OCI-LY7 (cell line): ENCODE data around the gene CABLES1. TPM values are rescaled to one million over a fixed set of nuclear protein-coding genes. Genes with fewer than 3 reads are reported as not detected.

Experiments
- BruUV-seq: library from RNA; stranded (reverse); fragments of 400-500 nt; replicated peaks from 2 replicates; lab custom pipeline; 2021; lab: Mats Ljungman, UMichigan
- CTCF ChIA-PET: fragments of 300-600 bp; sonication (Branson Sonifier 250); formaldehyde crosslinking; loops from one replicate; lab custom pipeline; 2022; ENCODE audit warnings: antibody characterized with exemption; ENCODE audit not compliant: unreplicated experiment; lab: Charles Lee
- POLR2A ChIA-PET: fragments of 300-600 bp; sonication (Branson Sonifier 250); formaldehyde crosslinking; loops from one replicate; lab custom pipeline; 2022; ENCODE audit warnings: antibody characterized with exemption; lab: Charles Lee
- DNase-seq: peaks from one replicate; pipeline ENCODE4 v3.0.0-alpha.2; 2015; ENCODE audit warnings: low spot score
- H2AFZ ChIP-seq: fragments of 200-600 bp; sonication (generic), shearing (Covaris generic); 2 replicates; pipeline ENCODE4 v1.6.1; 2014; ENCODE audit warnings: mild to moderate bottlenecking, antibody characterized with exemption, low read length, moderate library complexity
- H3K27ac ChIP-seq: fragments of 200-600 bp; sonication (generic); 2 replicates; pipeline ENCODE4 v1.5.1; 2014; ENCODE audit warnings: mixed run types, low read depth, mild to moderate bottlenecking, moderate library complexity, low read length, inconsistent platforms; ENCODE audit not compliant: poor library complexity, severe bottlenecking
- H3K36me3 ChIP-seq: fragments of 200-600 bp; sonication (generic); 2 replicates; pipeline ENCODE4 v1.6.1; 2014; ENCODE audit warnings: mild to moderate bottlenecking, antibody characterized with exemption, low read length, moderate library complexity, mixed read lengths; ENCODE audit not compliant: insufficient read depth
- H3K4me1 ChIP-seq: fragments of 200-600 bp; sonication (generic); 2 replicates; pipeline ENCODE4 v1.5.1; 2014; ENCODE audit warnings: mild to moderate bottlenecking, low read length; ENCODE audit not compliant: insufficient read depth, poor library complexity, severe bottlenecking
- H3K4me2 ChIP-seq: fragments of 200-600 bp; sonication (generic); 2 replicates; pipeline ENCODE4 v1.6.1; 2014; ENCODE audit warnings: mild to moderate bottlenecking, low read length
- H3K4me3 ChIP-seq: fragments of 200-600 bp; sonication (generic); 2 replicates; pipeline ENCODE4 v1.5.1; 2014; ENCODE audit warnings: mild to moderate bottlenecking, low read depth, low read length; ENCODE audit not compliant: poor library complexity, severe bottlenecking
- H3K79me2 ChIP-seq: fragments of 200-600 bp; sonication (generic); 2 replicates; pipeline ENCODE4 v1.6.1; 2016; ENCODE audit warnings: low read depth, mild to moderate bottlenecking, low read length, moderate library complexity, mixed read lengths; ENCODE audit not compliant: insufficient read depth
- H3K9me2 ChIP-seq: fragments of 200-600 bp; sonication (generic); 2 replicates; pipeline ENCODE4 v1.6.1; 2016; ENCODE audit warnings: mild to moderate bottlenecking, low read length, mixed read lengths; ENCODE audit not compliant: insufficient read depth
- H3K9me3 ChIP-seq: fragments of 200-600 bp; sonication (generic); 2 replicates; pipeline ENCODE4 v1.6.1; 2014; ENCODE audit warnings: mild to moderate bottlenecking, mixed run types, low read length, mixed read lengths
- H4K20me1 ChIP-seq: fragments of 200-600 bp; sonication (generic); 2 replicates; pipeline ENCODE4 v1.6.1; 2014; ENCODE audit warnings: mild to moderate bottlenecking, antibody characterized with exemption, low read length, moderate library complexity, mixed read lengths; ENCODE audit not compliant: insufficient read depth
- CTCF ChIP-seq: fragments of 200-600 bp; sonication (generic); conservative IDR thresholded peaks from 2 replicates; pipeline ENCODE4 v1.5.1; 2014; ENCODE audit warnings: mild to moderate bottlenecking, antibody characterized with exemption, low read length, moderate library complexity, mixed read lengths
- EZH2phosphoT487 ChIP-seq: fragments of 200-600 bp; sonication (generic); IDR thresholded peaks from 2 replicates; pipeline ENCODE4 v1.6.1; 2018; ENCODE audit warnings: low read depth, borderline replicate concordance, mild to moderate bottlenecking, mixed run types, antibody characterized with exemption, low read length, moderate library complexity, mixed read lengths
- intact Hi-C: fragments of 100-400 bp; cut with micrococcal nuclease; formaldehyde crosslinking; loops from one replicate; pipeline ENCODE4 v1.10.0; 2022; ENCODE audit not compliant: unreplicated experiment
- total RNA-seq, 2 experiments: library from RNA; depleted of rRNA in 1 of 2; stranded (reverse); fragments of >200 nt in 1 of 2; shearing (Covaris generic) in 1 of 2; gene quantifications; 2 replicates each; pipeline ENCODE4 v1.2.3, GENCODE V29; 2014 to 2022

The CABLES1 gene
- total RNA-seq, 2 experiments from 2014 or later = 20.6 to 28.7 TPM

DNA sequence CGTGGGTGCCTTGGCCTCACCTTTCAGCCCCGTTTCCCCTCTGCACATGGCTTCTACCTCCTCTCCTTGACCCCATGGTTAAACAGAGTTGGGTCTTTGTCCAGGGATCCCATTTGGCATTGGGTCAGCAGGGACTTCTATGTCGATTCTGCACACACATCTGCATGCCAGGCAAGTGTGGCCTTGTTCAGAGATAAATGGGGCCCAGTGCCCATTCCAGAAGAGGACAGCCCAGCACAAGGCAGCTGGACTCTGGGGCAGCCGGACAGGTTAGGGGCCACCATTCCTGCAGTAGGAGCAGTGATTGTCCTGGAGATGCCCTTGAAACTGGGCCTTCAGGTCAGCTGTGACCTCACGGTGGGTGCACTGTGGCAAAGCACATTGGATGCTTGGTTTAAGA, 13.1 kb downstream of the CABLES1 start:
- Histone ChIP-seq H3K9me2 (no peaks in the 10 kb centered on the region), H3K79me2 (peaks cover 16% of the 10 kb centered on the region; the same call in 1 of the 2 replicates), H3K9me3 (no peaks in the 10 kb centered on the region), H3K4me3 (no peak overlapping the region), H3K4me1 (peaks cover 19% of the 10 kb centered on the region), H2AFZ (no peak overlapping the region), H3K4me2 (no peak overlapping the region), H3K36me3 (peaks cover 7% of the 10 kb centered on the region; the same call in 1 of the 2 replicates), H3K27ac (no peak overlapping the region), H4K20me1 (0 out of 2 replicates have a peak, but pooled peaks cover 3% of the 10 kb centered on the region)
- no peak for DNase-seq
- intact Hi-C loops = no loop called here
- TF ChIP-seq EZH2phosphoT487 (no peak), CTCF (no peak)
- ChIA-PET POLR2A (interaction anchor here (1.8 kb wide), 1 partner anchor 31 kb away, joined by 5 read pairs; no protein-coding TSS in a partner anchor), CTCF (no interaction called here)
- BruUV-seq = no TSS peak

GRCh38 chr18:23149570-23149969, 14.3 kb downstream of the CABLES1 start:
- ChIA-PET POLR2A (interaction anchor here (0.6 to 0.9 kb wide), 2 partner anchors 173 to 1608 kb away, joined by 3 to 4 read pairs; no protein-coding TSS in a partner anchor), CTCF (no interaction called here)
- no peak overlapping the region for H2AFZ ChIP-seq
- H4K20me1 ChIP-seq = 0 out of 2 replicates have a peak, but pooled peaks cover 3% of the 10 kb centered on the region
- no peaks in the 10 kb centered on the region for H3K9me3 ChIP-seq
- no peak overlapping the region for H3K27ac ChIP-seq
- intact Hi-C loops = no loop called here
- BruUV-seq = no TSS peak
- peaks cover 7% of the 10 kb centered on the region; the same call in 1 of the 2 replicates for H3K36me3 ChIP-seq
- no peak overlapping the region for H3K4me2 ChIP-seq
- no peaks in the 10 kb centered on the region for H3K9me2 ChIP-seq
- peaks cover 10% of the 10 kb centered on the region; the same call in 1 of the 2 replicates for H3K79me2 ChIP-seq
- DNase-seq = no peak
- H3K4me1 ChIP-seq = peaks cover 11% of the 10 kb centered on the region
- TF ChIP-seq EZH2phosphoT487 (no peak), CTCF (no peak)
- H3K4me3 ChIP-seq = no peak overlapping the region

DNA sequence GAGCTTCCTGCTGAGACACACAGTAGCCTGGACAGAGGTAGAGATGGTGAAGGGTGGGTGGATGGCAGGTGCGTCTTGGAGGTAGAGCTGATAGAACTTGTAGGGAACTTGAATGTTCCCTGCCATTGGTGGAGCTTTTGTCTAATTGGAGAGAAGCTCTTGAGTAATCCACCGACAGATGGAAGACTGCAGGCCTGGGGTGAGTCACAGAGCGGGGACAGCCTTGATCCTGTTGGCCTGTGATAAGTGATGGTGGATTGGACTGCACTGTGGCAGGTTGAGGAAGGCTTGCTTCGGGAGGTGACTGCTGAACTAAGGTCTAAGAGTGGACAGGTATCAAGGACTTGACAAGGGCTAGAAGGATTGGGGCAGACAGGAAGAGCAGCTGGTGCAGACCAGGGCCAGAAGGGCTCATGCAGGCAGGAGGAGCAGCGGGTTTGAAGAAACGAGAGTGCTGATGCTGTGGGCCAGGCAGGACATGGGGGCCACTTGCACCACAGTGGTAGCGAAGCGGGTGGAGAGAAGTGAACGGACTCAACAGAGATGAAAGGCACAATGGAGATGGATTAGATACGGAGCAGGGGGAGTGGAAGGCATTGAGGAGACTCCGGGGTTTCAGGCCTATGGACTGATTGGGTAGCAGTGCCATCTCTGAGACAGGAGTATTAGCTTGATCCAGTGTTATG, 16.3 kb downstream of the CABLES1 start:
- CTCF ChIA-PET = no interaction called here

More for the DNA sequence above, 16.3 kb downstream of the CABLES1 start:
- H3K9me2 ChIP-seq = no peaks in the 10 kb centered on the region
- intact Hi-C loops = no loop called here
- peaks cover 7% of the 10 kb centered on the region; the same call in 1 of the 2 replicates for H3K36me3 ChIP-seq
- no peak overlapping the region for H2AFZ ChIP-seq
- no peaks in the 10 kb centered on the region for H4K20me1 ChIP-seq
- DNase-seq = no peak
- no TSS peak for BruUV-seq
- no peaks in the 10 kb centered on the region for H3K9me3 ChIP-seq
- H3K4me3 ChIP-seq = no peak overlapping the region
- POLR2A ChIA-PET = interaction anchor here (0.6 to 0.9 kb wide), 3 partner anchors 30 to 77 kb away, joined by 3 to 4 read pairs (median 3); no protein-coding TSS in a partner anchor
- H3K4me2 ChIP-seq = no peak overlapping the region
- no peak overlapping the region for H3K27ac ChIP-seq
- H3K79me2 ChIP-seq = no peaks in the 10 kb centered on the region; the same call in 1 of the 2 replicates
- TF ChIP-seq EZH2phosphoT487 (no peak), CTCF (no peak)
- peaks cover 7% of the 10 kb centered on the region for H3K4me1 ChIP-seq
